ENCODE data around the gene ASIC2.
"Not testable (repeated sequence)": the region's sequence is repeated elsewhere in the genome, so short reads cannot be mapped to it uniquely, and the experiment has no call there.

ASIC2 gene

GRCh38 chr17:33015716-33016346 is 277.3 kb downstream of the ASIC2 start:
- no peak for DNase-seq

- DNase-seq: no peak
Observed at GRCh38 chr17:33014751-33015150, 278.3 kb downstream of the ASIC2 start.

GRCh38 chr17:33013596-33014375 is 279.3 kb downstream of the ASIC2 start:
- DNase-seq: no peak

- DNase-seq: no peak
Observed at GRCh38 chr17:33012522-33013033, 280.5 kb downstream of the ASIC2 start.

GRCh38 chr17:33009636-33010035 is 283.5 kb downstream of the ASIC2 start:
- no peak for DNase-seq

- DNase-seq: no peak
Observed at GRCh38 chr17:33007186-33007585, 285.9 kb downstream of the ASIC2 start.

- DNase-seq: no peak
Observed at GRCh38 chr17:33002246-33002645, 290.8 kb downstream of the ASIC2 start.

GRCh38 chr17:32998887-32999228 is 294.2 kb downstream of the ASIC2 start:
- no peak for DNase-seq

- DNase-seq: peak; percentile 3 to 6
Observed at GRCh38 chr17:32998111-32998886, 294.8 kb downstream of the ASIC2 start.

- no peak for DNase-seq
Observed at GRCh38 chr17:32995416-32996045, 297.6 kb downstream of the ASIC2 start.

- no peak for DNase-seq
Observed at GRCh38 chr17:32993977-32994376, 299.1 kb downstream of the ASIC2 start.

GRCh38 chr17:32992321-32993033 is 300.6 kb downstream of the ASIC2 start:
- DNase-seq: no peak

GRCh38 chr17:32988481-32989101 is 304.5 kb downstream of the ASIC2 start:
- DNase-seq: no peak

- not testable (repeated sequence) for DNase-seq
Observed at GRCh38 chr17:32987868-32988267, 305.2 kb downstream of the ASIC2 start.

GRCh38 chr17:32987453-32987805 is 305.7 kb downstream of the ASIC2 start:
- not testable (repeated sequence) for DNase-seq

GRCh38 chr17:32985050-32985756 is 307.9 kb downstream of the ASIC2 start:
- no peak for DNase-seq

- not testable (repeated sequence) for DNase-seq
Observed at GRCh38 chr17:32981611-32982010, 311.5 kb downstream of the ASIC2 start.

GRCh38 chr17:32980230-32980629 is 312.9 kb downstream of the ASIC2 start:
- DNase-seq: no peak

- no peak for DNase-seq
Observed at GRCh38 chr17:32976605-32977004, 316.5 kb downstream of the ASIC2 start.

GRCh38 chr17:32976131-32976530 is 317.0 kb downstream of the ASIC2 start:
- no peak for DNase-seq

GRCh38 chr17:32971171-32971570 is 321.9 kb downstream of the ASIC2 start:
- DNase-seq: no peak

All from cerebellar nuclear complex (tissue), 1 donor.